ENCODE data around the gene TMEM215.

GRCh38 chr9:32782476-32783167 lies 718 bp upstream of the TMEM215 start:
- no peak for TF ChIP-seq CTCF (IDR thresholded peaks at IDR 0.05)
- no peak for TF ChIP-seq POLR2AphosphoS5 (IDR thresholded peaks at IDR 0.05; ENCODE audit: low read depth, low read length)
